Frontal cortex (tissue), 4 donors: ENCODE data around the gene SMG9. TPM values are rescaled to one million over a fixed set of nuclear protein-coding genes. Genes with fewer than 3 reads are reported as not detected.

Source experiments
- DNase-seq, 2 donors: peaks; one replicate each; pipeline ENCODE4 v3.0.0; 2012; ENCODE audit warnings: low spot score in 2 of 2
- FAIRE-seq: peaks from 2 replicates; lab custom pipeline; 2012; peaks lifted over from hg19 to GRCh38; lab: Jason Lieb, UNC
- total RNA-seq: library from RNA; depleted of rRNA; stranded (reverse); fragments of >200 nt; gene quantifications from one replicate; pipeline ENCODE4 v1.2.3, GENCODE V29; 2014
- donor health status: control.
- donor health status: control.
- donor health status: control.

Gene SMG9
- total RNA-seq, 1 donor from 2014 or later: 6.9 TPM

- FAIRE-seq: no peak
- no peak for DNase-seq
Measured at GRCh38 chr19:43678512-43679261, 76.1 kb downstream of the SMG9 start.

Other genes starting within 250 kb of the SMG9 start
- 19.2 TPM for gene ETHE1, start 227.8 kb downstream of the SMG9 start, total RNA-seq
- gene ZNF575, start 221.8 kb downstream of the SMG9 start, total RNA-seq: 0.82 TPM
- gene XRCC1, start 179.4 kb downstream of the SMG9 start, total RNA-seq: 13.9 TPM
- gene PINLYP, start 179.2 kb downstream of the SMG9 start, total RNA-seq: 6.9 TPM
- 140 TPM for gene IRGQ, start 158.8 kb downstream of the SMG9 start, total RNA-seq
- gene ZNF576, start 158.4 kb downstream of the SMG9 start, total RNA-seq: 5.3 TPM
- not detected for gene SRRM5, start 142.9 kb downstream of the SMG9 start, total RNA-seq
- gene ZNF428, start 135.3 kb downstream of the SMG9 start, total RNA-seq: 157 TPM
- gene CADM4, start 115.1 kb downstream of the SMG9 start, total RNA-seq: 93.3 TPM
- 2.9 TPM for gene PLAUR, start 84.8 kb downstream of the SMG9 start, total RNA-seq
- not detected for gene IRGC, start 38.9 kb downstream of the SMG9 start, total RNA-seq
- not detected for gene KCNN4, start 26.0 kb upstream of the SMG9 start, total RNA-seq
- 2.0 TPM for gene LYPD5, start 47.5 kb upstream of the SMG9 start, total RNA-seq
- 33.4 TPM for gene ZNF283, start 72.4 kb upstream of the SMG9 start, total RNA-seq
- gene ZNF404, start 129.0 kb upstream of the SMG9 start, total RNA-seq: 4.9 TPM
- gene ZNF45, start 180.3 kb upstream of the SMG9 start, total RNA-seq: 25.3 TPM
- 15.9 TPM for gene ZNF221, start 196.3 kb upstream of the SMG9 start, total RNA-seq
- gene ZNF155, start 229.2 kb upstream of the SMG9 start, total RNA-seq: 13.0 TPM
- 11.0 TPM for gene ZNF230, start 248.0 kb upstream of the SMG9 start, total RNA-seq